Renal pelvis (tissue), 4 donors: ENCODE measurements around the gene KDM8. TPM values are rescaled to one million over a fixed set of nuclear protein-coding genes. Genes with fewer than 3 reads are reported as not detected.
A peak's percentile ranks its signal among the peaks of the same experiment; 100 is the strongest.
"Not testable (repeated sequence)": the region's sequence is repeated elsewhere in the genome, so short reads cannot be mapped to it uniquely, and the experiment has no call there.

Experiments used
- DNase-seq: peaks from one replicate; pipeline ENCODE4 v3.0.0-alpha.2; 2013
- polyA plus RNA-seq, 3 donors: library from polyadenylated mRNA; unstranded; fragments of 120-200 nt; gene quantifications; one replicate each; pipeline ENCODE4 v1.2.1, GENCODE V29; 2013; ENCODE audit not compliant: insufficient read length in 3 of 3

Gene KDM8
- polyA plus RNA-seq, 3 donors, result 8.3 to 10.3 (median 9.4) TPM

- DNase-seq, result no peak
Measured at GRCh38 chr16:27189335-27189972, 13.9 kb upstream of the KDM8 start.

GRCh38 chr16:27190316-27190871 lies 12.9 kb upstream of the KDM8 start:
- DNase-seq, result no peak

- no peak for DNase-seq
Measured at GRCh38 chr16:27191352-27191924, 11.9 kb upstream of the KDM8 start.

- DNase-seq, result no peak
Measured at GRCh38 chr16:27193300-27193990, 9.9 kb upstream of the KDM8 start.

- DNase-seq, result no peak
Measured at GRCh38 chr16:27195076-27195741, 8.1 kb upstream of the KDM8 start.

- DNase-seq, result no peak
Measured at GRCh38 chr16:27195941-27196595, 7.3 kb upstream of the KDM8 start.

GRCh38 chr16:27197004-27197403 lies 6.3 kb upstream of the KDM8 start:
- no peak for DNase-seq

GRCh38 chr16:27198451-27199234 lies 4.7 kb upstream of the KDM8 start:
- DNase-seq, result no peak

GRCh38 chr16:27199235-27199586 lies 4.1 kb upstream of the KDM8 start:
- no peak for DNase-seq

GRCh38 chr16:27199736-27200135 lies 3.6 kb upstream of the KDM8 start:
- DNase-seq, result no peak

- not testable (repeated sequence) for DNase-seq
Measured at GRCh38 chr16:27200914-27201313, 2.4 kb upstream of the KDM8 start.

- peak; percentile 93 for DNase-seq
Measured at GRCh38 chr16:27202923-27203506, 311 bp upstream of the KDM8 start.

GRCh38 chr16:27204312-27204915 lies 1.1 kb downstream of the KDM8 start:
- DNase-seq, result no peak

GRCh38 chr16:27205423-27206065 lies 2.2 kb downstream of the KDM8 start:
- DNase-seq, result peak; percentile 45

- not testable (repeated sequence) for DNase-seq
Measured at GRCh38 chr16:27207121-27207520, 3.8 kb downstream of the KDM8 start.

GRCh38 chr16:27208081-27208680 lies 4.9 kb downstream of the KDM8 start:
- DNase-seq, result no peak

- no peak for DNase-seq
Measured at GRCh38 chr16:27208796-27209195, 5.5 kb downstream of the KDM8 start.

GRCh38 chr16:27209591-27209990 lies 6.3 kb downstream of the KDM8 start:
- DNase-seq, result no peak

- no peak for DNase-seq
Measured at GRCh38 chr16:27210174-27210573, 6.8 kb downstream of the KDM8 start.
